Cardiac muscle cell (in vitro differentiated cells and primary cell): ENCODE results near the gene GNB5. TPM values are rescaled to one million over a fixed set of nuclear protein-coding genes. Genes with fewer than 3 reads are reported as not detected.

Experiments
- DNase-seq, 2 donors: peaks; one replicate each; pipeline versions ENCODE4 v3.0.0 to v3.0.0-alpha.2; 2010 to 2017; ENCODE audit warnings: low read depth in 1 of 2, low spot score in 1 of 2
- H3K27ac ChIP-seq: fragments of 200-600 bp; sonication (generic); 2 replicates; pipeline ENCODE4 v1.5.1; 2016
- H3K27me3 ChIP-seq: fragments of 200-600 bp; sonication (generic); 2 replicates; pipeline ENCODE4 v1.6.0; 2016; ENCODE audit warnings: control low read depth
- H3K36me3 ChIP-seq: fragments of 200-600 bp; sonication (generic); 2 replicates; pipeline ENCODE4 v1.5.1; 2016; ENCODE audit warnings: control low read depth
- H3K4me1 ChIP-seq: fragments of 200-600 bp; sonication (generic); 2 replicates; pipeline ENCODE4 v1.8.1; 2017; ENCODE audit warnings: low read depth, mild to moderate bottlenecking, mixed run types
- H3K4me3 ChIP-seq: fragments of 200-600 bp; sonication (generic); 2 replicates; pipeline ENCODE4 v1.5.1; 2016; ENCODE audit warnings: mild to moderate bottlenecking
- H3K9me3 ChIP-seq: fragments of 200-600 bp; sonication (generic); 2 replicates; pipeline ENCODE4 v1.5.1; 2017; ENCODE audit warnings: low read depth, mild to moderate bottlenecking, control low read depth
- polyA plus RNA-seq: library from polyadenylated mRNA; unstranded; fragments of >200 nt; fragmentation: Nextera tagmentation; extraction: Ambion mirVana; gene quantifications from 2 replicates; pipeline ENCODE4 v1.2.1, GENCODE V29; 2016
- total RNA-seq: library from RNA; depleted of rRNA; stranded (reverse); fragments of >200 nt; gene quantifications from 2 replicates; pipeline ENCODE4 v1.2.3, GENCODE V29; 2016
- TF ChIP-seq, protein P1 (sequence below): IDR thresholded peaks from 2 replicates; pipeline ENCODE4 v1.5.1; 2012; ENCODE audit warnings: low read depth, mild to moderate bottlenecking, low read length

GNB5 gene
- total and polyA plus RNA-seq, 2 experiments from 2014 or later, result 31.2 to 50.2 TPM

DNA sequence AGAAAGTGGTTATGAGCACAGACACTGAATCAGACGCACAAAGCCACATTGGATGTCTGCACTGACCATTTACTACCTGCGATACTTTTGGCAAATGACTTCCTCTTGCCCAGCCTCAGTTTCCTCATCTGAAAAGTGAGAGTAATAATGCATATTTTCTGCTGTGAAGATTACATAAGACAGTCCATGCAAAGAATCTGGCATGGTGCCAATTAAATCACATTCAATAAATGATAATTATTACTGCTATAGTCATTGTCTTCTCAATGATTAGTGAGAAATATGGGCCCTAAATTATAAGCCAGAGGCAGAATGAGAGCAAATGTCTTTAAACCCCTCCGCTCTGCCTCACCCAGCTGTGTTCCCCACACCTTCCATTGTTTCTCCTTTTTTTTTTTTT is 62.6 kb downstream of the GNB5 start:
- no peak for DNase-seq
- Histone ChIP-seq H3K36me3 (no peaks in the 10 kb centered on the region), H3K27me3 (no peaks in the 10 kb centered on the region), H3K27ac (no peak overlapping the region), H3K9me3 (no peaks in the 10 kb centered on the region), H3K4me3 (no peak overlapping the region), H3K4me1 (no peaks in the 10 kb centered on the region)
- TF ChIP-seq, protein P1, sequence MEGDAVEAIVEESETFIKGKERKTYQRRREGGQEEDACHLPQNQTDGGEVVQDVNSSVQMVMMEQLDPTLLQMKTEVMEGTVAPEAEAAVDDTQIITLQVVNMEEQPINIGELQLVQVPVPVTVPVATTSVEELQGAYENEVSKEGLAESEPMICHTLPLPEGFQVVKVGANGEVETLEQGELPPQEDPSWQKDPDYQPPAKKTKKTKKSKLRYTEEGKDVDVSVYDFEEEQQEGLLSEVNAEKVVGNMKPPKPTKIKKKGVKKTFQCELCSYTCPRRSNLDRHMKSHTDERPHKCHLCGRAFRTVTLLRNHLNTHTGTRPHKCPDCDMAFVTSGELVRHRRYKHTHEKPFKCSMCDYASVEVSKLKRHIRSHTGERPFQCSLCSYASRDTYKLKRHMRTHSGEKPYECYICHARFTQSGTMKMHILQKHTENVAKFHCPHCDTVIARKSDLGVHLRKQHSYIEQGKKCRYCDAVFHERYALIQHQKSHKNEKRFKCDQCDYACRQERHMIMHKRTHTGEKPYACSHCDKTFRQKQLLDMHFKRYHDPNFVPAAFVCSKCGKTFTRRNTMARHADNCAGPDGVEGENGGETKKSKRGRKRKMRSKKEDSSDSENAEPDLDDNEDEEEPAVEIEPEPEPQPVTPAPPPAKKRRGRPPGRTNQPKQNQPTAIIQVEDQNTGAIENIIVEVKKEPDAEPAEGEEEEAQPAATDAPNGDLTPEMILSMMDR, result no peak

DNA sequence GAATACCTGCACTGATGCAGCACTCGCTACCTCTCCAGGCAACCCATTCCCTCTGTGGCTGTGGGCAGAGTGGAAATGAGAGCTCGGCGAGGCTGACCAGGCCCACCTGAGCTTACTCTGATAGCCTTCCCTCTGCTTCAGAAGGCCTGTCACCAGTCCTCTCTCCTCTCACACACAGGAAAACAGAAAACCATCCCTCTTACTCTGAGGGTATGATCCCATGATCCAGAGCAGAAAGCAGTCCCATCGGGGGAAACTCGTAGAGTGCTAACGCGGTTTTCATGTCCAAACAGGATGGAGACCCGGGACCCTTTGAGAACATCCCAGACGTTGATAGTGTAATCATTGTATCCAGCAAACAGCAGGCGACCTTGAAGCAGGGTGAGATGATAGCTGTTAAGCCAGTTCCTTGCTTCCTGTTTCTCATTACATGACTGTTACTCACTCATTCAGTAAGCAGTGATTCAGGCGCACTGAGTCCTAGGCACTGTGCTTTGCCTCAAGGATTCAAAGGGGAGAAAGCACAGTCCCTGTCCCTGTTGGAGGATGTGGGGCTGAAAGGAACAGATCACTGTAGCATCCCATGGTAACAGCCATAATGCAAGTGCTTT is 66.8 kb downstream of the GNB5 start:
- Histone ChIP-seq H3K36me3 (no peaks in the 10 kb centered on the region), H3K4me3 (no peak overlapping the region), H3K27ac (no peak overlapping the region), H3K9me3 (no peaks in the 10 kb centered on the region), H3K4me1 (no peaks in the 10 kb centered on the region), H3K27me3 (no peaks in the 10 kb centered on the region)
- TF ChIP-seq, protein P1, result no peak
- DNase-seq, result peak in 1 of 2 donors; percentile 30

DNA sequence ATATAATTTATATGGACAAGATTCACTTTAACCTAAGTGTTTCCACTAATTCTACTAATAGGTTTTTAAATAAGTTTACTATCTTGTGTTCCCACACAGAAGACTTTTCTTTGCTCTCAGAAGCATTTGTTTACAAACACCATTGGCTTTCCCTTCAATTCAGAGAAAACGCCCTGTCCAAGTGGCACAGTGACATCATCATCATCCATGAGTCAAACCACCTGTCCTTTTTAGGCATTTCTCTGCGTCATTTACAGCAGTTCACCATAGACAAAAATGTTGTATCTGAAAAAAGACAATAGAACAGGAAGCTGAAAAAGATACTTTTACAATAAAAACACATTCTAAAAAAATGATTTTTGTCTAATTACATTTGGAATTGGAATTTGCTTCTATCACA is 69.3 kb downstream of the GNB5 start:
- H3K27me3 ChIP-seq, result no peaks in the 10 kb centered on the region
- TF ChIP-seq, protein P1, result no peak
- H3K4me3 ChIP-seq, result no peak overlapping the region
- no peaks in the 10 kb centered on the region for H3K4me1 ChIP-seq
- H3K9me3 ChIP-seq, result no peaks in the 10 kb centered on the region
- H3K36me3 ChIP-seq, result no peaks in the 10 kb centered on the region
- peak in 1 of 2 donors; percentile 30 for DNase-seq
- H3K27ac ChIP-seq, result no peak overlapping the region

DNA sequence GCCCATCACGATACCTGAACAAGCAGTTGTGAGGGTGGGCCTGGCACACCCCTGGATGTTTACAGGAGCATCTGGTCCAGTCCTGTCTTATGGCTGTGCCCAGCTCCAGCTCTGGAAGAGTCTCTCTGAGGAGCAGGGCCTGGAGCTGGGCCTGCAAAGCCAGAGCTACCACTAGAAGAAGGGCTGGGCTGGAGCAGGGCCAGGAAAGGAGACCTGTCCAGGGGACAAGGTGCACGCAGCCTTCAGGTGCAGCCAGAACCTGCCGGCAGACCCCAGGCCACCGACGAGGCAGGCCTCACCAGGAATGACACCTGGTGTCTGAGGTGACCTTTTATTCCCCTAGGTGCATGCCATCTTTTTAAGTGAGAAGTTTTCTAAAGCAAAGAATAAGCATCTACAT is 70.2 kb downstream of the GNB5 start:
- H3K4me1 ChIP-seq, result no peaks in the 10 kb centered on the region
- TF ChIP-seq, protein P1, result no peak
- no peak overlapping the region for H3K4me3 ChIP-seq
- H3K9me3 ChIP-seq, result no peaks in the 10 kb centered on the region
- no peak for DNase-seq
- no peaks in the 10 kb centered on the region for H3K36me3 ChIP-seq
- H3K27ac ChIP-seq, result no peak overlapping the region
- no peaks in the 10 kb centered on the region for H3K27me3 ChIP-seq

DNA sequence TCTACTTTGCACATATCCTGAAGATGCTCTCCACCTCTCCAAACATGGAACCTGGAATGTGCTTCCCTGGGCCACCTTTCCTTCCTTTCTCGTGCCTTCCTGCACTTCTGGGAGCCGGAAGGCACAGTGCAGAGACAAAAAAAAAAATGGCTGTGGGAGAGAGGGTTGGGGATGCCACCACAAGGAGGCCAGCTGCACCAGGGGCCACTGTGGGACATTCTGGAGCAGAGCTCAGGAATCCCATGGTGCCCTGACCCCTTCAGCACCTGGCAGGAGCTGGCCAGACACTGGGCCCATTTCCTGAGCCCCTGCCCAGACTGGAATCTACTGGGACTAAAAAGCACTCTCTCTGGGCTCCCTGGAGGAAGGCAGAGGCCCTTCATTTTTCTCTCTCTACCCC is 70.7 kb downstream of the GNB5 start:
- no peaks in the 10 kb centered on the region for H3K36me3 ChIP-seq
- no peak for DNase-seq
- TF ChIP-seq, protein P1, result no peak
- no peak overlapping the region for H3K27ac ChIP-seq
- H3K9me3 ChIP-seq, result no peaks in the 10 kb centered on the region
- no peaks in the 10 kb centered on the region for H3K4me1 ChIP-seq
- no peaks in the 10 kb centered on the region for H3K27me3 ChIP-seq
- H3K4me3 ChIP-seq, result no peak overlapping the region
